Fibroblast of pulmonary artery (primary cell): Measurements from ENCODE around the gene PTCD2.
A peak's percentile ranks its signal among the peaks of the same experiment; 100 is the strongest.
"Not testable (repeated sequence)": the region's sequence is repeated elsewhere in the genome, so short reads cannot be mapped to it uniquely, and the experiment has no call there.

ENCODE experiments used
- DNase-seq: peaks from one replicate; pipeline ENCODE4 v3.0.0-alpha.2; 2010; ENCODE audit warnings: low read depth
- H3K4me3 ChIP-seq: replicated peaks from 2 replicates; pipeline ENCODE4 v1.5.1; 2011; ENCODE audit warnings: low read depth, mild to moderate bottlenecking, control low read depth, low read length, moderate library complexity
- TF ChIP-seq, protein P1 (sequence below): IDR thresholded peaks from 2 replicates; pipeline ENCODE4 v1.5.1; 2011; ENCODE audit warnings: mild to moderate bottlenecking, control low read depth, low read length, inconsistent platforms; ENCODE audit errors: missing control alignments

PTCD2 gene

DNA sequence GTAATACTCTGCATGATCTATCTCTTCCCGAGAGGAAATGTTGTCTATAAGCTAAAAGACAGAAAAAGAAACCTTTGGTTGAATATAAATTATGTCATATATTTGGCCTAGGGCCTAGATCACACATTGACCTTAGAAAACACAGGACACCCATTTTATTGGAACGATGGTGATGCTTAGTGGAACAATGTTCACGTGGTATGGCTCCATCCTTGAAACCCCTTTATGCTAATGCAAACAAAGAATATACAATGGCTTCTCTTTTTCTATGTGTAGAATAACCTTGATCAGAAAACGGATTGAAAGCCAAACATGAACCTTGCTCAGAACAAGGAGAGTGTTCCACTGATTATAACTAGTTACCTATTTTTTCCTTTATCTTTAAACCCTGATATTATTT is 24.6 kb upstream of the PTCD2 start:
- TF ChIP-seq, protein P1, sequence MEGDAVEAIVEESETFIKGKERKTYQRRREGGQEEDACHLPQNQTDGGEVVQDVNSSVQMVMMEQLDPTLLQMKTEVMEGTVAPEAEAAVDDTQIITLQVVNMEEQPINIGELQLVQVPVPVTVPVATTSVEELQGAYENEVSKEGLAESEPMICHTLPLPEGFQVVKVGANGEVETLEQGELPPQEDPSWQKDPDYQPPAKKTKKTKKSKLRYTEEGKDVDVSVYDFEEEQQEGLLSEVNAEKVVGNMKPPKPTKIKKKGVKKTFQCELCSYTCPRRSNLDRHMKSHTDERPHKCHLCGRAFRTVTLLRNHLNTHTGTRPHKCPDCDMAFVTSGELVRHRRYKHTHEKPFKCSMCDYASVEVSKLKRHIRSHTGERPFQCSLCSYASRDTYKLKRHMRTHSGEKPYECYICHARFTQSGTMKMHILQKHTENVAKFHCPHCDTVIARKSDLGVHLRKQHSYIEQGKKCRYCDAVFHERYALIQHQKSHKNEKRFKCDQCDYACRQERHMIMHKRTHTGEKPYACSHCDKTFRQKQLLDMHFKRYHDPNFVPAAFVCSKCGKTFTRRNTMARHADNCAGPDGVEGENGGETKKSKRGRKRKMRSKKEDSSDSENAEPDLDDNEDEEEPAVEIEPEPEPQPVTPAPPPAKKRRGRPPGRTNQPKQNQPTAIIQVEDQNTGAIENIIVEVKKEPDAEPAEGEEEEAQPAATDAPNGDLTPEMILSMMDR: no peak
- DNase-seq: no peak
- no peak overlapping the region for H3K4me3 ChIP-seq

DNA sequence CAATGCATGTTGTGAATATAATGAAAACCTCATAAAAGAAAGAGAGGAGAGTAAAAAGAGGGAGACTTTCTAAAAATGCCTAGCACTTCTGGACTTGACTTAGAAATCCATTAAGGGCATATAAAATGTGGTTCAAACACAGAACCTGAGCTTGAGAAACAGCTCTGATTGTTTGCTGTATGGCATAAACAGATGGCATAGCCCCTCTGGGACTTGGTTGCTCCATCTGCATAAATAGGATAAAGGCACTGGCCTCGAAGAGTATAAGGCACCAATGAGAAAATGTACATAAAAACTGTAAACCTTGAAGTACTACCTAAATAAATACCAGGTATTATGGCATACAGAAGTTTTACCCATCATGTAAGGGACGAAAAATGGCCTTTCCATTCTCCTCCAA is 23.9 kb upstream of the PTCD2 start:
- TF ChIP-seq, protein P1: no peak
- H3K4me3 ChIP-seq: no peak overlapping the region
- DNase-seq: no peak

DNA sequence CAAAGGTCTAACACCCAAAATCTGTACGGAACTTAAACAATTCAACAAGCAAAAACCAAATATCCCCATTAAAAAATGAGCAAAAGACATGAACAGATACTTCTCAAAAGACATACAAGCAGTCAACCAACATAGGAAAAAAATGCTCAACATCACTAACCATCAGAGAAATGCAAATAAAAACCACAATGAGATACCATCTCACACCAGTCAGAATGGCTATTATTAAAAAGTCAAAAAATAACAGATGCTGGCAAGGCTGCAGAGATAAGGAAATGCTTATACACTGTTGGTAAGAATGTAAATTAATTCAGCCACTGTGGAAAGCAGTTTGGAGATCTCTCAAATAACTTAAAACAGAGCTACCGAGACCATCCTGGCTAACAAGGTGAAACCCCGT is 22.0 kb upstream of the PTCD2 start:
- DNase-seq, H3K4me3 ChIP-seq: not testable (repeated sequence)

DNA sequence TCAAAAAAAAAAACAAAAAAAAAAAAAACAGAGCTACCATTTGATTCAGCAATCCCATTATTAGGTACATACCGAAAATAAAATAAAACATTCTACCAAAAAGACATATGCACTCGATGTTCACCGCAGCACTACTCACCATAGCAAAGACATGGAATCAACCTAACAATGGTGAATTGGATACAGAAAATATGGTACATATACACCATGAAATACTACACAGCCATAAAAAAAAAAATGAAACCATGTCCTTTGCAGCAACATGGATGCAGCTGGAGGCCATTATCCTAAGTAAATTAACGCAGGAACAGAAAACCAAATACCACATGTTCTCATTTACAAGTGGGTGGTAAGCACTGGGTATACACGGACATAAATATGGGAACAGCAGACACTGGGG is 21.5 kb upstream of the PTCD2 start:
- TF ChIP-seq, protein P1: no peak
- no peak for DNase-seq
- no peak overlapping the region for H3K4me3 ChIP-seq

GRCh38 chr5:72300590-72301339 is 19.4 kb upstream of the PTCD2 start:
- TF ChIP-seq, protein P1: peak; percentile 6
- peak; percentile 21 for DNase-seq
- no peak overlapping the region for H3K4me3 ChIP-seq

GRCh38 chr5:72301557-72301956 is 18.6 kb upstream of the PTCD2 start:
- DNase-seq: no peak
- no peak overlapping the region for H3K4me3 ChIP-seq
- TF ChIP-seq, protein P1: no peak

- TF ChIP-seq, protein P1: no peak
- H3K4me3 ChIP-seq: no peak overlapping the region
- DNase-seq: no peak
Measured at GRCh38 chr5:72302171-72302570, 18.0 kb upstream of the PTCD2 start.
